Measurements from ENCODE around the gene TRIP11.
A peak's percentile ranks its signal among the peaks of the same experiment; 100 is the strongest.

The TRIP11 gene

GRCh38 chr14:91953170-91953985, 86.5 kb downstream of the TRIP11 start:
- no peak for DNase-seq

GRCh38 chr14:91947475-91948184, 92.2 kb downstream of the TRIP11 start, which contains the start of gene FBLN5:
Gene FBLN5, minus strand, starts transcription at chr14:91947694. Its CDS starts 465 bp downstream, at chr14:91947229.
- DNase-seq, result peak; percentile 18 to 24

- DNase-seq, result no peak
Measured at GRCh38 chr14:91946622-91947474, 93.0 kb downstream of the TRIP11 start.

- DNase-seq, result no peak
Measured at GRCh38 chr14:91945751-91946621, 93.9 kb downstream of the TRIP11 start.

- DNase-seq, result no peak
Measured at GRCh38 chr14:91942946-91943345, 96.9 kb downstream of the TRIP11 start.

GRCh38 chr14:91942128-91942527, 97.7 kb downstream of the TRIP11 start:
- no peak for DNase-seq

GRCh38 chr14:91940209-91940608, 99.7 kb downstream of the TRIP11 start:
- DNase-seq, result no peak

GRCh38 chr14:91935586-91935985, 104.3 kb downstream of the TRIP11 start:
- DNase-seq, result no peak

- no peak for DNase-seq
Measured at GRCh38 chr14:91934554-91935285, 105.1 kb downstream of the TRIP11 start.

GRCh38 chr14:91931478-91932088, 108.3 kb downstream of the TRIP11 start:
- no peak for DNase-seq

GRCh38 chr14:91929700-91930099, 110.2 kb downstream of the TRIP11 start:
- no peak for DNase-seq

GRCh38 chr14:91927800-91928199, 112.1 kb downstream of the TRIP11 start:
- DNase-seq, result no peak

GRCh38 chr14:91927191-91927590, 112.7 kb downstream of the TRIP11 start:
- DNase-seq, result no peak

- no peak for DNase-seq
Measured at GRCh38 chr14:91926131-91926890, 113.5 kb downstream of the TRIP11 start.

GRCh38 chr14:91925727-91926121, 114.1 kb downstream of the TRIP11 start:
- no peak for DNase-seq

GRCh38 chr14:91925001-91925726, 114.7 kb downstream of the TRIP11 start:
- DNase-seq, result no peak

GRCh38 chr14:91920526-91920925, 119.3 kb downstream of the TRIP11 start:
- no peak for DNase-seq

GRCh38 chr14:91919814-91920213, 120.0 kb downstream of the TRIP11 start:
- no peak for DNase-seq

- no peak for DNase-seq
Measured at GRCh38 chr14:91918186-91918883, 121.5 kb downstream of the TRIP11 start.

All from activated CD4-positive, alpha-beta T cell treated with anti-CD3 and anti-CD28 coated beads for 4 hours (primary cell).